ENCODE results near the gene TEX2.

TEX2 gene

GRCh38 chr17:64117981-64118979 is 144.8 kb downstream of the TEX2 start:
- Histone ChIP-seq H3K4me2 (ENCODE audit: low read depth, low read length, poor library complexity, severe bottlenecking) (no peak overlapping the region), H4K20me1 (ENCODE audit: low read depth, low read length) (no peaks in the 10 kb centered on the region; the same call in 1 of the 2 replicates), H2AFZ (ENCODE audit: low read depth, low read length, severe bottlenecking) (no peak overlapping the region), H3K9me3 (ENCODE audit: insufficient read depth, low read length) (no peaks in the 10 kb centered on the region), H3K27ac (ENCODE audit: low read depth, low read length) (no peak overlapping the region), H3K36me3 (ENCODE audit: low read length) (no peaks in the 10 kb centered on the region), H3K27me3 (ENCODE audit: low read length) (no peaks in the 10 kb centered on the region), H3K9me2 (replicated peaks; ENCODE audit: insufficient read depth, low read length) (no peaks in the 10 kb centered on the region), H3K9ac (ENCODE audit: low read length) (no peak overlapping the region), H3F3A (ENCODE audit: insufficient read depth) (no peaks in the 10 kb centered on the region), H3K79me2 (ENCODE audit: insufficient read depth, low read length) (no peaks in the 10 kb centered on the region), H3K4me3 (ENCODE audit: insufficient read depth, low read length, poor library complexity, severe bottlenecking) (no peak overlapping the region)
- no peak for TF ChIP-seq EZH2phosphoT487 (conservative IDR thresholded peaks at IDR 0.05; ENCODE audit: low read length)
- TF ChIP-seq CTCF (IDR thresholded peaks at IDR 0.05; ENCODE audit: insufficient read depth, low read length, poor library complexity, severe bottlenecking) = no peak

GRCh38 chr17:64115822-64116534 is 147.1 kb downstream of the TEX2 start:
- no peak overlapping the region for H3K9ac ChIP-seq (ENCODE audit: low read length)
- H3K27me3 ChIP-seq (ENCODE audit: low read length) = no peaks in the 10 kb centered on the region
- no peak overlapping the region for H3K4me3 ChIP-seq (ENCODE audit: insufficient read depth, low read length, poor library complexity, severe bottlenecking)
- H4K20me1 ChIP-seq (ENCODE audit: low read depth, low read length) = no peaks in the 10 kb centered on the region
- H3K9me3 ChIP-seq (ENCODE audit: insufficient read depth, low read length) = no peaks in the 10 kb centered on the region
- no peak overlapping the region for H3K27ac ChIP-seq (ENCODE audit: low read depth, low read length)
- H3K9me2 ChIP-seq (replicated peaks; ENCODE audit: insufficient read depth, low read length) = no peaks in the 10 kb centered on the region
- TF ChIP-seq CTCF (IDR thresholded peaks at IDR 0.05; ENCODE audit: insufficient read depth, low read length, poor library complexity, severe bottlenecking) (no peak), EZH2phosphoT487 (conservative IDR thresholded peaks at IDR 0.05; ENCODE audit: low read length) (no peak)
- H3K4me2 ChIP-seq (ENCODE audit: low read depth, low read length, poor library complexity, severe bottlenecking) = no peak overlapping the region
- H3K36me3 ChIP-seq (ENCODE audit: low read length) = no peaks in the 10 kb centered on the region
- H3K79me2 ChIP-seq (ENCODE audit: insufficient read depth, low read length) = no peaks in the 10 kb centered on the region
- H2AFZ ChIP-seq (ENCODE audit: low read depth, low read length, severe bottlenecking) = no peak overlapping the region
- no peaks in the 10 kb centered on the region for H3F3A ChIP-seq (ENCODE audit: insufficient read depth)

- no peak overlapping the region for H3K4me2 ChIP-seq (ENCODE audit: low read depth, low read length, poor library complexity, severe bottlenecking)
- TF ChIP-seq CTCF (IDR thresholded peaks at IDR 0.05; ENCODE audit: insufficient read depth, low read length, poor library complexity, severe bottlenecking) = no peak
- no peak for TF ChIP-seq EZH2phosphoT487 (conservative IDR thresholded peaks at IDR 0.05; ENCODE audit: low read length)
- H3K9me2 ChIP-seq (replicated peaks; ENCODE audit: insufficient read depth, low read length) = no peaks in the 10 kb centered on the region
- no peak overlapping the region for H3K4me3 ChIP-seq (ENCODE audit: insufficient read depth, low read length, poor library complexity, severe bottlenecking)
- H3K9me3 ChIP-seq (ENCODE audit: insufficient read depth, low read length) = no peaks in the 10 kb centered on the region
- no peaks in the 10 kb centered on the region for H3K27me3 ChIP-seq (ENCODE audit: low read length)
- H3K27ac ChIP-seq (ENCODE audit: low read depth, low read length) = no peak overlapping the region
- H3K36me3 ChIP-seq (ENCODE audit: low read length) = no peaks in the 10 kb centered on the region
- H4K20me1 ChIP-seq (ENCODE audit: low read depth, low read length) = no peaks in the 10 kb centered on the region
- no peaks in the 10 kb centered on the region for H3K79me2 ChIP-seq (ENCODE audit: insufficient read depth, low read length)
- H3K9ac ChIP-seq (ENCODE audit: low read length) = no peak overlapping the region
- H3F3A ChIP-seq (ENCODE audit: insufficient read depth) = no peaks in the 10 kb centered on the region
- H2AFZ ChIP-seq (ENCODE audit: low read depth, low read length, severe bottlenecking) = no peak overlapping the region
Measured at GRCh38 chr17:64115043-64115698, 147.9 kb downstream of the TEX2 start.

All from SU-DHL-6 (cell line).